ENCODE data around the gene SLC41A2.
A peak's percentile ranks its signal among the peaks of the same experiment; 100 is the strongest.
"Not testable (repeated sequence)": the region's sequence is repeated elsewhere in the genome, so short reads cannot be mapped to it uniquely, and the experiment has no call there.

SLC41A2 gene, protein sequence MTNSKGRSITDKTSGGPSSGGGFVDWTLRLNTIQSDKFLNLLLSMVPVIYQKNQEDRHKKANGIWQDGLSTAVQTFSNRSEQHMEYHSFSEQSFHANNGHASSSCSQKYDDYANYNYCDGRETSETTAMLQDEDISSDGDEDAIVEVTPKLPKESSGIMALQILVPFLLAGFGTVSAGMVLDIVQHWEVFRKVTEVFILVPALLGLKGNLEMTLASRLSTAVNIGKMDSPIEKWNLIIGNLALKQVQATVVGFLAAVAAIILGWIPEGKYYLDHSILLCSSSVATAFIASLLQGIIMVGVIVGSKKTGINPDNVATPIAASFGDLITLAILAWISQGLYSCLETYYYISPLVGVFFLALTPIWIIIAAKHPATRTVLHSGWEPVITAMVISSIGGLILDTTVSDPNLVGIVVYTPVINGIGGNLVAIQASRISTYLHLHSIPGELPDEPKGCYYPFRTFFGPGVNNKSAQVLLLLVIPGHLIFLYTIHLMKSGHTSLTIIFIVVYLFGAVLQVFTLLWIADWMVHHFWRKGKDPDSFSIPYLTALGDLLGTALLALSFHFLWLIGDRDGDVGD

DNA sequence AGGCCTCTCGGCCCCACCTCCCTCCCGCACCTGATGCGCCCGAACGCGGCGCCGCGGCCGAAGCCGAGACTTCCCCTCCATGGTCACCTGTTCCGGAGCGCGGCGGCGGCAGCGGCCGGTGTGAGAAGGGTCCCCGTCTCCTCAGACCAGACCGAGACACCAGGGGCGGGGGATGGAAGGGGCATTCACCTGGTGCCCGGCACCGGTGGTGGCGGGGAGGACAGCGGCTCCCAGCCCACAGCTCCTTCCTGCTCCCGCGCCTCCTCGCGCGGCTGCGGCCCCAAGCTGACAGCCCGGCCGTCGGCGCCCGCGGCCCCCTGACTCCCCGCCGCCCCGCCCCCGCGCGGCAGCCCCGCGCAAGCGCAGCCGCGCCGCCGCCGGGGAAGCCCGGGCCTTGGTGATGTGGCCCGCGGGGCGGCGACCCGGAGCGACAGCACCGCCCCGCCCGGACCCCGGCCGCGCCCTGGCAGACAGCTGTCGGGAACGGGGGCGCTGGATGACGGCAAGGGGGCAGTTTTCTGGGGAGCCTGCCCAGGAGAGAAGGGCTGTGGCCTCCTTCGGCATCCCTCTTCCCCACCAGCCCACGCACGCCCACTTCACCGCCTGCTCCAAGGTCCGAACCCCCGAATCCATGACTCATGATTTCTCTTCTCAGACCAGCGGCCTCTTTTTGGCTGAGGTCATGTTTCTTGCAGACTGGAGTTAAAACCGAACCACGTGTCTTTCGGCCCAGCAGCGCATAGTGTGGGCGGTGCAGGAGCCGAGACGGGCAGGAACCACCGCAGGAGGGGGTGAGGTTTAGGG is at the start of gene SLC41A2:
Gene SLC41A2 (minus strand): TSS at position 290 of the 804 bp plus-strand sequence. CDS start 29,763 bp downstream, outside the sequence.
- peak; percentile 71 for DNase-seq (ENCODE audit: low spot score)

DNA sequence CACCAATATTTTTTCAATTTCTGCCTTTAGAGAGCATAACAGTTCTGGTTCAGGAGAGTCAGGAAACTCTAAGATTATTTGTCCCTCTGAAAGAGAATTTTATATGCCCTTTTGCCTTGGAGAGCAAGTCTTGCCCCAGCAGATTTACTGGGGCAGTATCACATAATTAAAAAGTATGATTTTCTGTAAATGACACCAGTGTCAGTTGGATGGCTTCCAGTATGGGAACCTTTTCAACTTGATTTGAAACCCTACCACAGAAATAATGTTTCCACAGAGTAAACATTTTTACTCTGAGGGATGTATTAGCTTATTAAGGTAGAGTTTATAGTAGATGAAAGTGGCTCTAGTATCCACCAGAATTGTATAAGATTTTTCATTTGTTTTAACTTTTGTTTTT is 43.4 kb upstream of the SLC41A2 start:
- DNase-seq (ENCODE audit: low spot score) = no peak

DNA sequence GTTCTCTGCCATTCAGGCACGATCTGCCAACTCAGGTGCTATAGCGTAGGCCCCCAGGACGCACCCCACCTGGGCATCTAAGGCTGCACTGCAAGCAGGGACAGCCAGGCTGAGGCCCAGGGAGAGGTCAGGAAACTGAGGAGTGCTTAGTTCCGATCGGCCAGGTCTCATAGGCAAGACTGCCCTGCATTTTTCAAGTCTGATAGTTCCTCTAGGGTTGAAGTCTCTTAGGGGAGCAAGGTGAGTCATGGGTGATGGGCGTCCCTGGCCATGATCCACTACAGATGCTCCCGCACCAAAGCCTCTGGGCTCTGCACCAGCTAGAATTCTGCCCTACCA is 41.2 kb upstream of the SLC41A2 start:
- no peak for DNase-seq (ENCODE audit: low spot score)

DNA sequence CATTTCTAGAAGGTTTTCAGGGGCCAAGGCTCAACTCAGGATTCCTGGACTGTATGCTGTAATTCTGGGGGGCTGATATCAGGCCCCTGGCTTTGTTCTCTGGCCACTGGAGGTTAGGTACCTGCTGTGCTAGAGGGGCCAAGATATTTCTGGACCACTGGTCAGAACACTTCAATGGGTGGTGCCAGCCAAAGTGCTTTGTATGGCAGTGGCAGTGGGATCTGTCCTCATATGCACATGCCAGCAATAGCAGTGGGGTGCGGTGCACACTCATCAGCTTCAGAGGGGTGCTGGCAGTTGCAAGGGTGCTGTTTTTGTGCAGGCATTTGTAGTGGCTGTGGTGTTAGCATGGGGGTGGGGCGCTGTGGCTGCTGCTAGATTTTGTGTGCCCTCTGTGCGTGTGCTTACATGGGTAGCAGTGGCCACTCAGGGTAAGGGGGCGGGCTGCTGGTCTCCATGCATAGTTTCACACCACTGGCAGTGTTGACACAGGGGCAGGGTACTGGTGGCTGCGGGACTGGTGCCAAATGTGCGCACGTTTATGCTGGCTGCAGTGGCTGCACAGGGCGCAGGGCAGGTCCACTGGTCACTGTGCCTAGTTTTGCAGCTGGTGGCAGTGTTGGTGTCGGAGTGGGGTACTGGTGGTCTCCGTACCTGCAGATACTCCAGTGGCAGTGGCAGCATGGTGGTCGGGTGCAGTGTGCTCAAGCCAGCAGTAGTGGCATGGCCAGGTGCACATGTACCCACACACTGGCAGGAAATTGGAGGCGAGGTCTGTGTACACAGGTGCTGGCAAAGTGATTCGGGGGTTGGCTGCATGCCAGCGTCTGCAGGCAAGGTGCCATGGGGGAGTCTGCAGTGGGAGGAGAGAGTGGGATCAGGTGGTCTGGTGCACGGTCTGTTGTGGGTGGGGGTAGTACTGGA is 40.6 kb upstream of the SLC41A2 start:
- no peak for DNase-seq (ENCODE audit: low spot score)

DNA sequence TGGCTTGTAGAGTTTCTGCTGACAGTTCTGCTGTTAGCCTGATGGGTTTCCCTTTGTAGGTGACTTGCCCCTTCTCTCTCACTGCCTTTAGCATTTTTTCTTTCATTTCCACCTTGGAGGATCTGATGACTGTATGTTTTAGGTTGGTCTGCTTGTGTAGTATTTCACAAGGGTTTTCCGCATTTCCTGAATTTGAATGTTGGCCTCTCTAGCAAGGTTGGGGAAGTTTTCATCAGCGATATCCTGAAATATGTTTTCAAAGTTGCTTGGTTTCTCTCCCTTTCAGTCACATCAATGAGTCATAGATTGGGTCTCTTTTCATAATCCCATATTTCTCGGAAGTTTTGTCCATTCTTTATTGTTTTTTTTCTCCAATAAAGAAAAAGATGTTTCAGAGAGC is 39.5 kb upstream of the SLC41A2 start:
- no peak for DNase-seq (ENCODE audit: low spot score)

DNA sequence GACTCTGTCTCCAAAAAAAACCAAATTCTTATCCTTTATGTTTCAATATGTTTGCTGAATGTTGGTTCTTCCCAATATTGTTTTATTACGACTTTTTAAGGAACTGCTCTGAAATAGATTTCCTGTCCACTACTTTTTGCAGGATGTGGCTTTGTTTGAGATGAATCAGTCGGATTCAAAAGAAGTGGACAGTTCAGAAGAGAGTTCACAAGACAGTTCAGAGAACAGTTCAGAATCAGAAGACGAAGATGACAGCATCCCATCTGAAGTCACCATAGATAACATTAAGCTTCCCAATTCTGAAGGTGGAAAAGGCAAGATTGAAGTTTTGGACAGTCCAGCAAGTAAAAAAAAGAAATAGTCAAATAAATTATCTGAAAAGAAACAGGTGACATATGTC is 36.2 kb upstream of the SLC41A2 start:
- no peak for DNase-seq (ENCODE audit: low spot score)

DNA sequence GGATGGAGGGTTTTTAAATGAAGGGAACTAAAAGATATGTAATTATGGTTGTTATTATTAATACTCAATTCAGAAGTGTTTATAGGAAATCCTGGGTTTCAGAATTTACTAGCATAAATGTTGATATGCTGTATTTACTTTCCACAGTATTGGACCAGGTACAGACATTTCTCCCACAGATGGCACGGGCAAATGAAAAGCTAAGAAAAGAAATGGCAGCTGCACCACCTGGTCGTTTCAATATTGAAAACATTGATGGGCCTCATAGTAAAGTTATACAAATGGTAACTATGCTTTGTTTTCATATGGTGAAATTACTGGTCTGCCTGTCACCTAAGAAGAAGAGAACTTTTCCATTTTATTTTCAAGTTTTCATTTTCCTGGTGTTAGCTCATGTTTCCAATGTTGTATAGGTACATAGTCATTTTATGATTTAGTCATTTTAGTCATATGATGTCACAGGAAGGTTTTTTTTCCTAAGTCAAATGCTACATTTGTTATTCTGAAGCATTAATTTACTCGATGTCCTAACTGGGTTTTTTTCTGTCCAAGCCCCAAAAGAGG is 33.6 kb upstream of the SLC41A2 start:
- no peak for DNase-seq (ENCODE audit: low spot score)

DNA sequence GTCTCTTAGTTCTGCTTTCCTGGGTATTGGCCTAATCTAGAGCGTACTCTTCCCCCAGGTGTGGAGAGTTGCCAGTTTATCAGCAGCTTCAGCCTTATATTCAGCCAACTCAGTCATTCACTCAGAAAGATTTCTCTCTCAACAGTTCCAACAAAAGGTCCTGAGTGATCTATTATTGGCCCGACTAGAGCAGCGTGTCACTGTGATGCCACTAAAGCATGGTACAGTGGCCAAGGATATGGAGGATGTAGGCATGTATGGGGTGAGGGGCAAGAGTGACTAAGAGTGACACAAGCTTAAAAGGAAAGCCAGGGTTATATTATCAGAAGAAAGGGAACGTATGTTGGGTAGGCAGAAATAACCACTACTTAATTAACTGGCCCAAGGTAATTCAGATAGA is 32.9 kb upstream of the SLC41A2 start:
- no peak for DNase-seq (ENCODE audit: low spot score)

DNA sequence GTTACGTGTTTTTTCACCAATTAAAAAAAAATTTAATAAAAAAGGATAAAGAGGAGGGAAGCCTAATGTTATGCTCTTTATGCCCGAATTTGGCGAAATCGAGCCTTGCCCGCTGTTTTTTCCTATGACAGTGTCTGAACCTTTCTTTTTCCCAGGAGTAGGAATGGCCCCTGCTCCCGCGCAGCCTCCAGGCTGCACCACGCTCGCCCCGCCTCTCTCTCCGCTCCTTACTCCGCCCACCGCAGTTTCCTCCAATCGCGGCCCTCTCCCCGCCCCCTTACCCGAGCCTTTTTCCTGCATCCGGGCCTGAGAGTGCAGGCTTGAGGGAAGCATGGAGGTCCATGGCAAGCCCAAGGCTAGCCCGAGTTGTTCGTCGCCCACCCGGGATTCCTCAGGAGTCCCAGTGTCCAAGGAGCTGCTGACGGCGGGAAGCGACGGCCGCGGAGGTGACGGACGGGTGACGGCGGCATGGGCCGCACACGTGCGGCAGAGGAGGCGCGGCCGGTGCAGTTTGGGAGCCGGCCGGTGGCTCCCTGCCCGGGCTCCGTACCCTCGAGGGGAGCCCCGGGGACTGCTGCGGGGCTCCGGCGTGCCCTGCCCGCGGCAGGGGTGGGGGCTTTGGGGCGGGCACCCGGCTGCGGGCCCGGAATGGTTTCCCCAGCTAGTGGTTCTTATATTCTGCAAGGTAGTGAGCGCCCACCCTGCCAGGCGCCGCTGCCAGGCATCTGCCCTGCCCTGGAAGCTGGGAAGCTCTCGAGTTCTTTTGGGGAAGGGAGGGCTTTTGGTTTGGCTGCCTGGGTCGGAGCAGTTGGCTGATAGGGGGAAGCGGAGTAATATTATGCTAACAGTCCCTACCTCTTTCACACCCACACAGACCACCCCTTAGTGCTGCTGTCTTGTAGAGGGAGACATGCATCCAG is 28.2 kb upstream of the SLC41A2 start, which contains the start of gene NOPCHAP1:
Gene NOPCHAP1 (plus strand): TSS at position 295 of the 920 bp plus-strand sequence. CDS start 37 bp downstream, at position 332.
- peak; percentile 80 for DNase-seq (ENCODE audit: low spot score)

DNA sequence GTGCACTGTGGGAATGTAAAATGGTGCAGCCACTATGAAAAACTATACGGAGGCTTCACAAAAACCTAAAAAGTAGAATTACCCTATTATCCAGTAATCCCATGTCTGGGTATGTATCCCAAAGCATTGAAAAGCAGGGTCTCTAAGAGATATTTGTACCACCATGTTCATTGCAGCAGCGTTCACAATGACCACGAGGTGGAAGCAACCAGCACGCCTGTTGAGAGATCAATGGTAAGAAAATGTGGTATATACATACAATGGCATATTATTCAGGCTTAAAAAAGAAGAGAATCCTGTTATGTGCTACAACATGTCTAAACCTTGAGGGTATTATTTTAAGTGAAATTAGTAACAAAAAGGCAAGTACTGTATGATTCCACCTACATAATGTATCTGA is 27.1 kb upstream of the SLC41A2 start:
- DNase-seq (ENCODE audit: low spot score) = peak; percentile 26

DNA sequence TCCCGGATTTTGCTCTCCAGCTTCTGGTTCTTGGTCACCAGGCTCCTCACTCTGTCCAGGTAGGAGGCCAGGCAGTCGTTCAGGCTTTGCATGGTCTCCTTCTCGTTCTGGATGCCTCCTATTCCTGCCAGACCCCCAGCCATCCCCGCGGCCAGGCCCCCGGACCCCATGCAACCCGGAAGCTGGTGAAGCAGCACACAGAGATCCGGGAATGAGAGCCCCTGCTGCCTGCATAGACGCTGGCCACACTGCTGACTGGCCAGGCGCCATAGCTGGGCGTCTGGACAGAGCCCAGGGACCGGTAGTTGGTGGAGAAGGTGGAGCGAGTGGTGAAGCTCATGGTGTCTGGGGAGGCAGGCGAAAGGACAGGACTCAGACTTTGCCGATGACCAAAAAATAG is 19.6 kb upstream of the SLC41A2 start:
- DNase-seq (ENCODE audit: low spot score) = not testable (repeated sequence)

DNA sequence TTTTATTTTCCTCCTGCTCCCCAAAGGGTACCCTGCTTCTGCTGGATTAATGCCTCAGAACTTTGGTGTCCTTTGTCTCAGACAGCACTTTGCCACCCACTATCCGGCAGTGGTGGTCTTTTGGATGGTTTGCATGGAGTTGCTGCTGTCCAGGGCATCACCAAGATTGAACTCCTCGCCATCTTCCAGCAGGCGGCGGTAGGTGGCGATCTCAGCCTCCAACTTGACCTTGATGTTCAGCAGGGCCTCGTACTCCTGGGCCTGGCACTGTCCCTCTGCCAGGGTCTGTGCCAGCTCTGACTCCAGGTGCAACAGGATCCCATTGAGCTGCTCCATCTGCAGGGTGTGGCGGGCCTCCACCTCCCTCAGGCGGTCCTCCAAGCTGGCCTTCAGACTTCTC is 18.6 kb upstream of the SLC41A2 start:
- DNase-seq (ENCODE audit: low spot score) = no peak

DNA sequence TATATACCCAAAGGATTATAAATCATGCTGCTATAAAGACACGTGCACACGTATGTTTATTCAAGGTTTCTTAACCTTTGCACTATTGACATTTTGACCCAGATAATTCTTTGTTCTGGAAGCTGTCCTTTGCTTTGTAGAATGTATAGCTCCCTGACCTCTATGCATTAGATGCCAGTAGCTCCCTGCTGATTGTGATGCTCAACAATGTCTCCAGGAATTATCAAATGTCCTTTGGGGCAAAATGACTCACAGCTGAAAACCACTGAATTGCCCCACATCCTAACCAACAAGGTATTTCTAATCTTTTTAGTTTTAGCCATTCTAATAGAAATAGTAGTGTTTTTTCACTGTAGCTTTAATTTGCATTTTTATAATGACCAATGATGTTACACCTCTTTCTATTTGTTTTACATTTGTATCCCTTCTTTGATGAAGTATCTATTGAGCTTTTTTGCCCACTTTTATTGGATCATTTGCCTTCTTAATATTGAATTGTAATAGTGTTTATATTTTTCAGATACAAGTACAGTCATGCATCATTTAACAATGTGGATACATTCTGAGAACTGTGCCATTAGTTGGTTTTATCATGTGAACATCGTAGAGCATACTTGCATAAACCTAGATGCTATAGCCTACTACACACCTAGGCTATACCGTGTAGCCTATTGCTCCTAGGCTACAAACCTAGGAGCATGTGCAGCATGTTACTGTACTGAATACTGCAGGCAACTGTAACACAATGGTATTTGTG is 17.7 kb upstream of the SLC41A2 start:
- DNase-seq (ENCODE audit: low spot score) = no peak

DNA sequence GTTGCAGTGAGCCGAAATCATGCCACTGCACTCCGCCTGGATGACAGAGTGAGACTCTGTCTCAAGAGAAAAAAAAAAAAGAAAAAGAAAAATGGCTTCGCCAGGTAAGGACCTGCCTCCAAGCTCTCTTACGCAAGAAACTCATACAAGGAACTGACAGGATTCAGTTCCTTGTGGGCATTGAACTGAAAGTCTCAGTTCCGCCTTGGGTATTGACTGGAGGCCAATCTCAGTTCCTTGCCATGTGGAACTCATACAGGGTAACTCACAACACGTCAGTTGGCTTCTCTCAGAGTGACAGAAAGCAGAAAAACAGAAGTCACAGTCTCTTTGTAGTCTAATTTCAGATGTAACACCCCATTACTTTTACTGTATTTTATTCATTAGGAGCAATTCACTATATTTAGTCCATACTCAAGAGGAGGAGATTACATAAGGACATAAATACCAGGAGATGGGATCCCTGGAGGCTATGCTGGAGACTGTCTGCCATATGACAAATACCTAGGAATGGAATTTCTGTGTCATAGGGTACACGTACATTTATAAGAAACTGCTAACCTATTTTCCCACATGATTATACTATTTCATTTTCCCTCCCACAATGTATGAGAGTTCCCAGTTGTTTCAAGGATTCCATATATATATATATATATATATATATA is 16.7 kb upstream of the SLC41A2 start:
- no peak for DNase-seq (ENCODE audit: low spot score)

DNA sequence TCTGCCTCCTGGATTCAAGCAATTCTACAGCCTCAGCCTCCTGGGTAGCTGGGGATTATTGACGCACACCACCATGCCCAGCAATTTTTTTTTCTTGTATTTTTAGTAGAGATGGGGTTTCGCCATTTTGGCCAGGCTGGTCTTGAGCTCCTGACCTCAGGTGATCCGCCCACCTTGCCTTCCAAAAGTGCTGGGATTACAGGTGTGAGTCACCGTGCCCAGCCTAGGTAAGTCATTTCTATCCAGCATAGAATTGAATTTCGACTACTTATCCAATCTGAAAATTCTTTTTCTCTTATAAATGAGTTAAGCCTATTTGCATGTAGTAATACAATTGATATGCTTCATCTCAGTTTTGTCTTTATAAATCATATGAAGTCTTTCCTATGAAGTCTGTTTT is 15.2 kb upstream of the SLC41A2 start:
- DNase-seq (ENCODE audit: low spot score) = no peak

DNA sequence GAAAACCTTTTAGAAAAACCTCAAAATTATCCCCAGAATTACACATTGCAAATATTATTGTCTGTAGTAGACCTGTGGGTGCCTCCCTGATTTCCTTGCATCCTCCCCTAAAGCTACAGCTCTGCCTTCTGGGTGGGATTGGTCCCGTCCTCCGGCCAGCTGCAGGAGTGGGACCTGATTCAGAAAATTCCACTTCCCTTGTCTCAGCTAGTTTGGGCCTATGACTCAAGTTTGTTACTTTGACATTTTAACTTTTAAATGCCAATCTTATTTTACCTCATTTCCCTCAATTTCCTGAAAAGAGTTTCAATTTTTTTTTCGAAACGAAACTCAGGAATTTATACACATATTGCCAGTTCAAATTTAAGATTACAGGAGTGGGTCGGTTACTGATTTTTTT is 13.2 kb upstream of the SLC41A2 start:
- DNase-seq (ENCODE audit: low spot score) = no peak

DNA sequence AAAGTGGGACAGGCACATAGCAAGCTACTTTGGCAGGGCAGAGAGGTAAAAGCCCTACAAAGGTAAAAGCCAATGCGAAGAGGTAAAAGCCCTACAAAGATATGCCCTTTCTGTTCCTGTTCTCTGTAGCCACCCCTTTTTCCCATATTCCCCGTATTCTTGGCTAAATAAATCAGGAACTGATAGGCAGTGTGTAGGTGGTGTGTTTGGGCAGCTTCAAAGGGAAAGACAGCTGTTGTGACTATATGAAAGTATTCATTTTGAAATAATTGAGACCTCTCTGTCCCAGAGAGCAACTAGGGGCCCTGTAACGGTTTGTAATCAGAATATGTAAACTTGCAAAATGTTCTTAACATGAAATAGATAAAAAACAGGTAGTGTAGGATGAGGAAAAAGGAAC is 11.3 kb upstream of the SLC41A2 start:
- no peak for DNase-seq (ENCODE audit: low spot score)

DNA sequence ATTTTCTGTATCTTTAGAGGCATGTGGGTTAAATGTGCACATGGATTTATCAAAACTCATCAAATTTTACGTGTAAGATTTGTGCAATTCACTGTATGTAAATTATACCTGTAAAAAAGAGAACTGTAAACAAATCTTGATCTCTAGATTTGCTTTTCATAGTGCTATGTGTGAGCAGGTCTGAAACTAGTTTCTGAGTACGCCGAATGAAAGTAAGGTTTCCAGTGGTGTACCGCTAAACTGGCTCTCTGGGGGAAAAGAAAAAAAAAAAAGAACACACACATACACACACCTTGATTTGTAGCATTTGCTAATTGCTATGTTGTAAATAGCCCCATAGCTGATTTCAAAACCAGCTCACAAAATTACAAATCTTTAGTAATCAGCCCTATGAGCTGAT is 8.6 kb upstream of the SLC41A2 start:
- no peak for DNase-seq (ENCODE audit: low spot score)

DNA sequence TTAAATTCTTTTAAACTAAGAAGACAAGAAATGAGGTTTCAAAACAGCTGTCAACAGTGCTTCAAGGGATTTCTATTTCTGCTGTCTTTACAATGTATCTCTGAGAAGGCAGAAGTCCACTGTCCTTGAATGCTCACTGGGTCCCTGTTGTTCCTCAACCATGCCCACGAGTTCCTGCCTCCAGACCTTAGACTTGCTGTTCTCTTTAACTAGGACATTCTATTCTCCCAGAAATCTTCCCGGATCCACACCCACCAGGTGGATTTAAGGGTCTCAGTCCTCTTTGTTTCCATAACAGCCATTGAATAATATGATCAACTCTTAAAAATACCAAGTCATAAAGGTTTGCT is 6.7 kb upstream of the SLC41A2 start:
- no peak for DNase-seq (ENCODE audit: low spot score)

Data from HuH-7.5 (cell line).